NT2/D1 (cell line): Measurements from ENCODE around the gene COL1A1.
A peak's percentile ranks its signal among the peaks of the same experiment; 100 is the strongest.

ENCODE experiments used
- DNase-seq: peaks from one replicate; pipeline ENCODE4 v3.0.0-alpha.2; 2011; ENCODE audit warnings: low read depth, low spot score
- H3K27me3 ChIP-seq: 2 replicates; pipeline ENCODE4 v1.6.0; 2011; ENCODE audit warnings: mild to moderate bottlenecking; ENCODE audit not compliant: insufficient read length, insufficient read depth
- H3K36me3 ChIP-seq: 2 replicates; pipeline ENCODE4 v1.6.1; 2011; ENCODE audit warnings: mild to moderate bottlenecking, low read length, mixed read lengths; ENCODE audit not compliant: insufficient read depth, insufficient read length
- H3K4me1 ChIP-seq: 2 replicates; pipeline ENCODE4 v1.5.1; 2011; ENCODE audit not compliant: insufficient read depth, insufficient read length
- H3K4me3 ChIP-seq: 2 replicates; pipeline ENCODE4 v1.5.1; 2011; ENCODE audit warnings: low read depth; ENCODE audit not compliant: insufficient read length
- H3K9ac ChIP-seq: 2 replicates; pipeline ENCODE4 v1.6.0; 2011; ENCODE audit warnings: low read depth; ENCODE audit not compliant: insufficient read length
- H3K9me3 ChIP-seq: 2 replicates; pipeline ENCODE4 v1.5.1; 2011; ENCODE audit warnings: mild to moderate bottlenecking, low read length; ENCODE audit not compliant: insufficient read depth
- SUZ12 ChIP-seq: IDR thresholded peaks from 2 replicates; pipeline ENCODE4 v1.6.1; 2011; ENCODE audit not compliant: insufficient read length, insufficient read depth; ENCODE audit errors: extremely low read depth
- YY1 ChIP-seq: IDR thresholded peaks from 2 replicates; pipeline ENCODE4 v1.6.1; 2011; ENCODE audit not compliant: insufficient read length, insufficient read depth
- ZNF274 ChIP-seq: IDR thresholded peaks from 2 replicates; pipeline ENCODE4 v1.6.1; 2011; ENCODE audit warnings: mild to moderate bottlenecking, low read depth, low read length

The COL1A1 gene

GRCh38 chr17:50203604-50204345, 2.3 kb upstream of the COL1A1 start:
- Histone ChIP-seq H3K27me3 (peaks cover 31% of the 10 kb centered on the region), H3K9me3 (no peaks in the 10 kb centered on the region), H3K4me1 (peaks cover 19% of the 10 kb centered on the region), H3K9ac (peak overlapping the region; percentile 11), H3K4me3 (no peak overlapping the region), H3K36me3 (peaks cover 6% of the 10 kb centered on the region)
- DNase-seq, result no peak
- TF ChIP-seq SUZ12, result no peak
- no peak for TF ChIP-seq ZNF274
- TF ChIP-seq YY1, result no peak

- no peak for TF ChIP-seq ZNF274
- no peak for TF ChIP-seq YY1
- no peak for TF ChIP-seq SUZ12
- H3K4me1 ChIP-seq, result peaks cover 18% of the 10 kb centered on the region
- no peak for DNase-seq
- H3K27me3 ChIP-seq, result peaks cover 31% of the 10 kb centered on the region
- peak overlapping the region; percentile 11 for H3K9ac ChIP-seq
- no peaks in the 10 kb centered on the region for H3K9me3 ChIP-seq
- peaks cover 13% of the 10 kb centered on the region for H3K36me3 ChIP-seq
- H3K4me3 ChIP-seq, result no peak overlapping the region
Observed at GRCh38 chr17:50203086-50203485, 1.7 kb upstream of the COL1A1 start.

- TF ChIP-seq SUZ12 (no peak), ZNF274 (no peak), YY1 (no peak)
- Histone ChIP-seq H3K36me3 (peaks cover 37% of the 10 kb centered on the region), H3K4me3 (peak overlapping the region; percentile 42), H3K9ac (peak overlapping the region; percentile 79), H3K27me3 (peaks cover 28% of the 10 kb centered on the region), H3K4me1 (peaks cover 14% of the 10 kb centered on the region), H3K9me3 (no peaks in the 10 kb centered on the region)
- DNase-seq, result peak; percentile 78
Observed at GRCh38 chr17:50200457-50201275, 765 bp downstream of the COL1A1 start.

GRCh38 chr17:50199803-50200456, 1.5 kb downstream of the COL1A1 start:
- peaks cover 11% of the 10 kb centered on the region for H3K4me1 ChIP-seq
- H3K9me3 ChIP-seq, result no peaks in the 10 kb centered on the region
- H3K4me3 ChIP-seq, result peak overlapping the region; percentile 47
- TF ChIP-seq YY1, result no peak
- TF ChIP-seq ZNF274, result no peak
- no peak for TF ChIP-seq SUZ12
- H3K27me3 ChIP-seq, result peaks cover 28% of the 10 kb centered on the region
- H3K9ac ChIP-seq, result peak overlapping the region; percentile 52
- peaks cover 44% of the 10 kb centered on the region for H3K36me3 ChIP-seq
- no peak for DNase-seq

GRCh38 chr17:50199211-50199802, 2.1 kb downstream of the COL1A1 start:
- Histone ChIP-seq H3K9ac (peak overlapping the region; percentile 73), H3K4me1 (peaks cover 11% of the 10 kb centered on the region), H3K27me3 (peaks cover 25% of the 10 kb centered on the region), H3K4me3 (peak overlapping the region; percentile 47), H3K9me3 (no peaks in the 10 kb centered on the region), H3K36me3 (peaks cover 50% of the 10 kb centered on the region)
- TF ChIP-seq SUZ12, result no peak
- no peak for TF ChIP-seq YY1
- TF ChIP-seq ZNF274, result no peak
- no peak for DNase-seq

- Histone ChIP-seq H3K27me3 (peaks cover 23% of the 10 kb centered on the region), H3K9me3 (no peaks in the 10 kb centered on the region), H3K4me3 (no peak overlapping the region), H3K9ac (no peak overlapping the region), H3K4me1 (peaks cover 2% of the 10 kb centered on the region), H3K36me3 (peaks cover 60% of the 10 kb centered on the region)
- no peak for TF ChIP-seq ZNF274
- DNase-seq, result no peak
Observed at GRCh38 chr17:50198026-50198669, 3.3 kb downstream of the COL1A1 start.
